Mesenchymal stem cell (in vitro differentiated cells and primary cell): Measurements from ENCODE around the gene NLGN4Y.

Experiments
- DNase-seq: peaks from one replicate; pipeline ENCODE4 v3.0.0-alpha.2; 2013
- H2AFZ ChIP-seq: one replicate; pipeline ENCODE4 v1.6.1; 2013; ENCODE audit warnings: low read depth, mild to moderate bottlenecking, control low read depth, inconsistent platforms, low read length, moderate library complexity
- H2AK5ac ChIP-seq: 2 replicates; pipeline ENCODE4 v1.6.1; 2013; ENCODE audit warnings: low read length, moderate library complexity, mild to moderate bottlenecking, inconsistent platforms; ENCODE audit not compliant: severe bottlenecking
- H2BK120ac ChIP-seq: one replicate; pipeline ENCODE4 v1.6.1; 2013; ENCODE audit warnings: low read depth, mild to moderate bottlenecking, inconsistent platforms, low read length, moderate library complexity
- H2BK12ac ChIP-seq, 2 experiments: one replicate each; pipeline ENCODE4 v1.6.1; 2013; ENCODE audit warnings: inconsistent platforms in 2 of 2, low read length in 2 of 2, mild to moderate bottlenecking in 2 of 2, moderate library complexity in 2 of 2, control low read depth in 1 of 2
- H2BK15ac ChIP-seq: one replicate; pipeline ENCODE4 v1.6.1; 2013; ENCODE audit warnings: mild to moderate bottlenecking, low read depth, inconsistent platforms; ENCODE audit not compliant: poor library complexity, severe bottlenecking
- H2BK5ac ChIP-seq: 2 replicates; pipeline ENCODE4 v1.6.1; 2013; ENCODE audit warnings: low read depth, mild to moderate bottlenecking, low read length, control low read depth, inconsistent platforms; ENCODE audit not compliant: poor library complexity, severe bottlenecking
- H3K14ac ChIP-seq, 2 experiments: one replicate each; pipeline ENCODE4 v1.6.1; 2013; ENCODE audit warnings: inconsistent platforms in 2 of 2, low read length in 2 of 2, control low read depth in 1 of 2, mild to moderate bottlenecking in 1 of 2, moderate library complexity in 1 of 2
- H3K18ac ChIP-seq, 2 experiments: one replicate each; pipeline ENCODE4 v1.6.1; 2013; ENCODE audit warnings: inconsistent platforms in 2 of 2, low read length in 2 of 2, control low read depth in 1 of 2, low read depth in 1 of 2, mild to moderate bottlenecking in 1 of 2
- H3K23ac ChIP-seq, 2 experiments: one replicate each; pipeline ENCODE4 v1.6.1; 2013; ENCODE audit warnings: inconsistent platforms in 2 of 2, low read length in 2 of 2, mild to moderate bottlenecking in 2 of 2, moderate library complexity in 2 of 2, control low read depth in 1 of 2
- H3K27ac ChIP-seq: 2 replicates; pipeline ENCODE4 v1.5.1; 2013; ENCODE audit warnings: mild to moderate bottlenecking, moderate library complexity, low read length, control low read depth, inconsistent platforms; ENCODE audit not compliant: poor library complexity, severe bottlenecking
- H3K27me3 ChIP-seq, 2 experiments: 2 replicates each; pipeline versions ENCODE4 v1.6.1 to v1.7.0; 2013; ENCODE audit warnings: low read length in 2 of 2, mild to moderate bottlenecking in 2 of 2, moderate library complexity in 2 of 2, control low read depth in 1 of 2, inconsistent platforms in 1 of 2; ENCODE audit not compliant: control insufficient read depth in 1 of 2, insufficient read depth in 1 of 2
- H3K36me3 ChIP-seq, 2 experiments: 2 replicates each; pipeline versions ENCODE4 v1.6.1 to v1.7.0; 2013; ENCODE audit warnings: low read length in 2 of 2, control low read depth in 1 of 2, inconsistent platforms in 1 of 2, low read depth in 1 of 2, mild to moderate bottlenecking in 1 of 2; ENCODE audit not compliant: insufficient read depth in 2 of 2, control insufficient read depth in 1 of 2
- H3K4ac ChIP-seq, 2 experiments: one replicate each; pipeline ENCODE4 v1.6.1; 2013; ENCODE audit warnings: inconsistent platforms in 2 of 2, low read length in 2 of 2, mild to moderate bottlenecking in 2 of 2, moderate library complexity in 2 of 2, control low read depth in 1 of 2, low read depth in 1 of 2
- H3K4me1 ChIP-seq: 2 replicates; pipeline ENCODE4 v1.6.1; 2013; ENCODE audit warnings: low read depth, low read length, control low read depth; ENCODE audit not compliant: control insufficient read depth, insufficient read depth
- H3K4me2 ChIP-seq: 2 replicates; pipeline ENCODE4 v1.6.1; 2013; ENCODE audit warnings: low read length, mild to moderate bottlenecking, inconsistent platforms; ENCODE audit not compliant: poor library complexity, severe bottlenecking
- H3K4me3 ChIP-seq, 2 experiments: 2 replicates each; pipeline versions ENCODE4 v1.5.1 to v1.7.0; 2013; ENCODE audit warnings: low read length in 2 of 2, mild to moderate bottlenecking in 2 of 2, control low read depth in 1 of 2, low read depth in 1 of 2; ENCODE audit not compliant: insufficient read depth in 1 of 2
- H3K79me1 ChIP-seq: replicated peaks from 2 replicates; pipeline ENCODE4 v1.6.1; 2013; ENCODE audit warnings: mild to moderate bottlenecking, control low read depth, low read length, inconsistent platforms; ENCODE audit not compliant: poor library complexity, severe bottlenecking
- H3K9ac ChIP-seq: 2 replicates; pipeline ENCODE4 v1.7.0; 2013; ENCODE audit warnings: mild to moderate bottlenecking, low read length, moderate library complexity
- H3K9me3 ChIP-seq: 2 replicates; pipeline ENCODE4 v1.7.0; 2013; ENCODE audit warnings: mild to moderate bottlenecking, low read length; ENCODE audit not compliant: control insufficient read depth
- H4K8ac ChIP-seq: one replicate; pipeline ENCODE4 v1.6.1; 2013; ENCODE audit warnings: inconsistent platforms, mild to moderate bottlenecking, low read length, moderate library complexity
- H4K91ac ChIP-seq: one replicate; pipeline ENCODE4 v1.6.1; 2013; ENCODE audit warnings: mild to moderate bottlenecking, low read length, inconsistent platforms
- WGBS: methylation state at CpG from one replicate; pipeline ENCODE4 v1.1.7; 2013; ENCODE audit warnings: mixed read lengths; 5-methylcytosine and 5-hydroxymethylcytosine counted together

Gene NLGN4Y

GRCh38 chrY:14829366-14829885 lies 305.1 kb downstream of the NLGN4Y start:
- Histone ChIP-seq H2BK5ac (no peak overlapping the region), H4K91ac (no peak overlapping the region), H3K4me2 (no peak overlapping the region), H2BK15ac (no peak overlapping the region), H2BK120ac (no peak overlapping the region), H3K9ac (no peak overlapping the region), H2BK12ac (no peak overlapping the region), H3K4me1 (no peaks in the 10 kb centered on the region), H2AK5ac (no peak overlapping the region), H3K23ac (no peak overlapping the region), H2AFZ (no peak overlapping the region), H3K36me3 (peaks cover 0 to 4% of the 10 kb centered on the region in 2 experiments), H3K79me1 (no peaks in the 10 kb centered on the region), H4K8ac (no peak overlapping the region), H3K14ac (no peak overlapping the region), H3K27ac (no peak overlapping the region), H3K9me3 (no peaks in the 10 kb centered on the region), H3K18ac (no peak overlapping the region), H3K4ac (no peak overlapping the region), H3K4me3 (no peak overlapping the region), H3K27me3 (no peaks in the 10 kb centered on the region)
- 91% methylated on average over 6 of the region's 9 CpGs for WGBS
- no peak for DNase-seq

- peak; percentile 71 for DNase-seq
- Histone ChIP-seq H3K27ac (peak overlapping the region; percentile 69), H2BK15ac (no peak overlapping the region), H3K79me1 (no peaks in the 10 kb centered on the region), H4K8ac (no peak overlapping the region), H3K4ac (no peak overlapping the region), H3K4me2 (no peak overlapping the region), H2BK120ac (no peak overlapping the region), H2BK12ac (no peak overlapping the region), H2AFZ (no peak overlapping the region), H3K9ac (no peak overlapping the region), H3K27me3 (no peaks in the 10 kb centered on the region), H2AK5ac (no peak overlapping the region), H3K4me3 (no peak overlapping the region), H4K91ac (no peak overlapping the region), H2BK5ac (no peak overlapping the region), H3K23ac (no peak overlapping the region), H3K4me1 (no peaks in the 10 kb centered on the region), H3K36me3 (peaks cover 0 to 4% of the 10 kb centered on the region in 2 experiments), H3K18ac (no peak overlapping the region), H3K14ac (no peak overlapping the region), H3K9me3 (no peaks in the 10 kb centered on the region)
- WGBS, result 88% methylated on average over 1 of the region's 4 CpGs
Measured at GRCh38 chrY:14834103-14835060, 310.1 kb downstream of the NLGN4Y start.

DNA sequence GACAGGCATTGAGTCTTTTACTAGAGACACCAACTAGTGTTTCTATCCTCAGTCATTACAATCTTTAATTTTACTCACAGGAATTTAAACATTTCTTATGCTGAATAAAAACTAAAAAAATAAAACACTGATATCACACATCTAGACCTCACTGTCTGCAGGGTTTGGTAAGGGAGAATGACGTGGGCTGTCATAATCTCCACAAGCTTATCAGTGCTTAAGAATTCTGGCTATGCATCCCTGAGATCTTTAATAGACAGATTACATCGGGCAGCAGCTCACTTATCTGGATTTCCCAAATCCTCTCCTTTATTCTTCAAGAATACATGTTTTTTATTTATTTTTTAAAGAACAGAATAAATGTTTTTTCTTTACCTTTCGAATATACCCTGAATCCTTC lies 313.1 kb downstream of the NLGN4Y start:
- H4K8ac ChIP-seq, result no peak overlapping the region
- no peak overlapping the region for H4K91ac ChIP-seq
- peaks cover 0 to 3% of the 10 kb centered on the region in 2 experiments for H3K36me3 ChIP-seq
- H2BK120ac ChIP-seq, result no peak overlapping the region
- no peaks in the 10 kb centered on the region for H3K9me3 ChIP-seq
- H3K27me3 ChIP-seq, result no peaks in the 10 kb centered on the region
- no peak overlapping the region for H2AK5ac ChIP-seq
- H3K18ac ChIP-seq, result no peak overlapping the region
- no peak overlapping the region for H2BK15ac ChIP-seq
- no peak for DNase-seq
- H3K4me3 ChIP-seq, result no peak overlapping the region
- no peak overlapping the region for H3K9ac ChIP-seq
- 76% methylated on average over 2 of the region's 3 CpGs for WGBS
- no peak overlapping the region for H2AFZ ChIP-seq
- no peak overlapping the region for H3K14ac ChIP-seq
- H3K27ac ChIP-seq, result no peak overlapping the region
- H3K79me1 ChIP-seq, result no peaks in the 10 kb centered on the region
- no peaks in the 10 kb centered on the region for H3K4me1 ChIP-seq
- no peak overlapping the region for H3K4me2 ChIP-seq
- no peak overlapping the region for H2BK5ac ChIP-seq
- no peak overlapping the region for H3K23ac ChIP-seq
- H2BK12ac ChIP-seq, result no peak overlapping the region
- H3K4ac ChIP-seq, result no peak overlapping the region

GRCh38 chrY:14850734-14851133 lies 326.4 kb downstream of the NLGN4Y start:
- Histone ChIP-seq H4K8ac (no peak overlapping the region), H4K91ac (no peak overlapping the region), H3K27me3 (no peaks in the 10 kb centered on the region), H3K23ac (no peak overlapping the region), H3K9me3 (no peaks in the 10 kb centered on the region), H3K18ac (no peak overlapping the region), H3K9ac (no peak overlapping the region), H3K27ac (no peak overlapping the region), H2BK5ac (no peak overlapping the region), H3K4ac (no peak overlapping the region), H2AK5ac (no peak overlapping the region), H3K4me2 (no peak overlapping the region), H2BK12ac (no peak overlapping the region), H3K79me1 (no peaks in the 10 kb centered on the region), H3K4me1 (no peaks in the 10 kb centered on the region), H2AFZ (no peak overlapping the region), H2BK15ac (no peak overlapping the region), H3K36me3 (no peaks in the 10 kb centered on the region), H2BK120ac (no peak overlapping the region), H3K4me3 (no peak overlapping the region), H3K14ac (no peak overlapping the region)
- peak; percentile 42 for DNase-seq
- no CpG with 5 or more reads among the region's 1 CpG for WGBS
